GM12801 (cell line): ENCODE results near the gene RPL36.

Experiments used
- TF ChIP-seq, protein P1 (sequence below): IDR thresholded peaks from one replicate; pipeline ENCODE4 v1.5.1; 2011; ENCODE audit warnings: control low read depth; ENCODE audit not compliant: insufficient read length; ENCODE audit errors: extremely low read depth

The RPL36 gene

GRCh38 chr19:5674714-5675113, 15.4 kb upstream of the RPL36 start:
- TF ChIP-seq, protein P1, sequence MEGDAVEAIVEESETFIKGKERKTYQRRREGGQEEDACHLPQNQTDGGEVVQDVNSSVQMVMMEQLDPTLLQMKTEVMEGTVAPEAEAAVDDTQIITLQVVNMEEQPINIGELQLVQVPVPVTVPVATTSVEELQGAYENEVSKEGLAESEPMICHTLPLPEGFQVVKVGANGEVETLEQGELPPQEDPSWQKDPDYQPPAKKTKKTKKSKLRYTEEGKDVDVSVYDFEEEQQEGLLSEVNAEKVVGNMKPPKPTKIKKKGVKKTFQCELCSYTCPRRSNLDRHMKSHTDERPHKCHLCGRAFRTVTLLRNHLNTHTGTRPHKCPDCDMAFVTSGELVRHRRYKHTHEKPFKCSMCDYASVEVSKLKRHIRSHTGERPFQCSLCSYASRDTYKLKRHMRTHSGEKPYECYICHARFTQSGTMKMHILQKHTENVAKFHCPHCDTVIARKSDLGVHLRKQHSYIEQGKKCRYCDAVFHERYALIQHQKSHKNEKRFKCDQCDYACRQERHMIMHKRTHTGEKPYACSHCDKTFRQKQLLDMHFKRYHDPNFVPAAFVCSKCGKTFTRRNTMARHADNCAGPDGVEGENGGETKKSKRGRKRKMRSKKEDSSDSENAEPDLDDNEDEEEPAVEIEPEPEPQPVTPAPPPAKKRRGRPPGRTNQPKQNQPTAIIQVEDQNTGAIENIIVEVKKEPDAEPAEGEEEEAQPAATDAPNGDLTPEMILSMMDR = no peak

GRCh38 chr19:5676105-5676771, 13.9 kb upstream of the RPL36 start:
- TF ChIP-seq, protein P1 = no peak

- TF ChIP-seq, protein P1 = no peak
Measured at GRCh38 chr19:5676772-5677105, 13.4 kb upstream of the RPL36 start.

- TF ChIP-seq, protein P1 = no peak
Measured at GRCh38 chr19:5677136-5677535, 13.0 kb upstream of the RPL36 start.

DNA sequence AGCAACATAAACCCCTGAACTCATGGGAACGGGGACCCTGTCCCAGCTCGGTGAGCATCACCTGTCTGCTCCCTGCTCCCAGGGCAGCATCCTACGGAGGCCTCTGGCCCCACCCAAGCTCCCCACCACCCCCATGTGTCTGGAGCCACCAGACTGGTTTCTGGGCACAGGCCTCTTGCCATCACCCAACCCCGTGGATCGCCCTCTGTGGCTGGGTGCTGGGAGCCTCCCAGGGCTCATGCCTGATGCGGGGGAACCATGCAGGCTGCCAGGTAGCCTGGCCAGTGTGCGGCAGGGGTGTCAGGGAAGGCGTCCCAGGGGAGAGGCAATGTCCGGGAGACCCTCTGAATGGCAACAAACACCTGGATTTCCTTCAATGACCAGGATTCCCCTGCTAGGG, 12.5 kb upstream of the RPL36 start:
- TF ChIP-seq, protein P1 = no peak

GRCh38 chr19:5678071-5678718, 11.9 kb upstream of the RPL36 start:
- TF ChIP-seq, protein P1 = no peak

DNA sequence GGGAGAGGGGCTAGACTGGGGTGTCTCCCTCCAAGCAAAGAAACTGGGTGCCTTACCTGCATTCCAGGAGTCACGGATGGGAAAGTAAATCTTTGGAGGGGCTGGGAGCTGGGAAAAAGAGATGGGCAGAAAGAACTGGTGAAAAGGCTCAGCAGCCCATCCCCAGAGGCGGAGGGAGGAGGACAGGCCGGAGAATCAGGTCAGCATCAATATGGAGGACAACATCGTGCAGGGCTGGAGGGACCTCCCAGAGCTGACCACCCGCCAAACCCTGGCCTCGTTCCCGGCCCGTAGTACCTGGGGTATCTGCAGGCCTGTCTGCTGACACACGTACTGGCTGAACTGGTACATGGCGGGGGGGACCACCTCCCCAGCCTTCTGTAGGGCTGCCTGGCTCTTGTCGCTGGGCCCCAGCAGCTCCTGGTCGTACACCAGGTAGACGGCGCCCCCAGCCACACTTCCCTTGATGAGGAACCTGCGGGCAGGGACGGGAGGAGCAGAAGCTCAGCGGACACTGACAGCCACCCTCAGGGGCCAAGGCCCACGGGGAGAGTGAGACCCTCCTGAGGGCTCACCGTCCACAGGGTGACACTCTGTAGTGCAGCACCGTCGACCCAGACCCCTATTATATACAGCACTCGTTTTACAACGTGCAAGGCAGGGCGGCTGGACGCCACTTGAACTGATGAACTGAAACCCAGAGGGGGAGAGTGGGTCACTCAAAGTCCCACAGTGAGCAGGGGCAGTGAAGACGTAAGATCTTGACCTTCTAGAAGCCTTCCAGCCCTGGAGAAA, 10.6 kb upstream of the RPL36 start:
- TF ChIP-seq, protein P1 = no peak
